HL-60/S4 treated with phorbol 12-myristate 13-acetate at 8.2 ng/mL for 4 days and 3 days (cell line): ENCODE data around the gene FOXB2.
"Not testable (repeated sequence)": the region's sequence is repeated elsewhere in the genome, so short reads cannot be mapped to it uniquely, and the experiment has no call there.

ENCODE experiments used
- in situ Hi-C: fragments of 300-500 bp; cut with MboI; formaldehyde crosslinking; loops from 2 replicates; pipeline ENCODE4 v1.15.0; 2022; ENCODE audit warnings: low sequenced_read_pairs

FOXB2 gene

GRCh38 chr9:77019236-77019925 lies at the start of gene FOXB2:
Gene FOXB2 (plus strand): TSS chr9:77019655. CDS start chr9:77019655, 0 bp downstream.
- in situ Hi-C loops, result no loop called here

GRCh38 chr9:76969716-76970115 lies 49.7 kb upstream of the FOXB2 start:
- in situ Hi-C loops, result no loop called here

- in situ Hi-C loops, result not testable (repeated sequence)
These were observed 40.6 kb upstream of the FOXB2 start for GRCh38 chr9:76978831-76979230.

GRCh38 chr9:76980566-76980965 lies 38.9 kb upstream of the FOXB2 start:
- in situ Hi-C loops, result no loop called here

- in situ Hi-C loops, result no loop called here
These were observed 35.0 kb upstream of the FOXB2 start for GRCh38 chr9:76984486-76984885.

GRCh38 chr9:76985581-76985980 lies 33.9 kb upstream of the FOXB2 start:
- in situ Hi-C loops, result no loop called here

- in situ Hi-C loops, result no loop called here
These were observed 31.8 kb upstream of the FOXB2 start for GRCh38 chr9:76987594-76988200.

- in situ Hi-C loops, result no loop called here
These were observed 30.5 kb upstream of the FOXB2 start for GRCh38 chr9:76988941-76989340.

- in situ Hi-C loops, result no loop called here
These were observed 30.0 kb upstream of the FOXB2 start for GRCh38 chr9:76989501-76989900.

GRCh38 chr9:76996700-76997099 lies 22.8 kb upstream of the FOXB2 start:
- in situ Hi-C loops, result no loop called here

- in situ Hi-C loops, result no loop called here
These were observed 20.2 kb upstream of the FOXB2 start for GRCh38 chr9:76999261-76999660.

- in situ Hi-C loops, result no loop called here
These were observed 19.1 kb upstream of the FOXB2 start for GRCh38 chr9:77000330-77000729.

GRCh38 chr9:77003366-77003765 lies 16.1 kb upstream of the FOXB2 start:
- in situ Hi-C loops, result no loop called here

GRCh38 chr9:77005216-77005615 lies 14.2 kb upstream of the FOXB2 start:
- in situ Hi-C loops, result no loop called here

- in situ Hi-C loops, result no loop called here
These were observed 8.9 kb upstream of the FOXB2 start for GRCh38 chr9:77010527-77010926.

- in situ Hi-C loops, result no loop called here
These were observed 7.3 kb upstream of the FOXB2 start for GRCh38 chr9:77011973-77012821.

GRCh38 chr9:77013206-77013931 lies 6.1 kb upstream of the FOXB2 start:
- in situ Hi-C loops, result no loop called here

- in situ Hi-C loops, result no loop called here
These were observed 5.4 kb upstream of the FOXB2 start for GRCh38 chr9:77013932-77014596.

GRCh38 chr9:77014597-77015263 lies 4.7 kb upstream of the FOXB2 start:
- in situ Hi-C loops, result no loop called here
